Endothelial cell of hepatic sinusoid (primary cell): ENCODE results near the gene EFHD1.

Source experiments
- in situ Hi-C: cut with HindIII; loops from 2 replicates; pipeline ENCODE4 v1.10.0; 2017; ENCODE audit warnings: low sequenced_read_pairs

EFHD1 gene

GRCh38 chr2:232633413-232634205 is at the start of gene EFHD1:
EFHD1 (plus strand) TSS chr2:232633604; CDS start chr2:232633705, 101 bp downstream.
- in situ Hi-C loops = no loop called here

GRCh38 chr2:232584238-232584637 is 49.2 kb upstream of the EFHD1 start:
- in situ Hi-C loops = loop anchor here (5.0 kb wide), 1 partner anchor 42 kb away; no protein-coding TSS in a partner anchor

GRCh38 chr2:232586943-232587505 is 46.4 kb upstream of the EFHD1 start:
- in situ Hi-C loops = no loop called here

GRCh38 chr2:232587512-232587911 is 45.9 kb upstream of the EFHD1 start:
- in situ Hi-C loops = no loop called here

- in situ Hi-C loops = no loop called here
Observed at GRCh38 chr2:232588031-232588430, 45.4 kb upstream of the EFHD1 start.

GRCh38 chr2:232588680-232589585 is 44.5 kb upstream of the EFHD1 start:
- in situ Hi-C loops = no loop called here

- in situ Hi-C loops = no loop called here
Observed at GRCh38 chr2:232592772-232593395, 40.5 kb upstream of the EFHD1 start.

- in situ Hi-C loops = no loop called here
Observed at GRCh38 chr2:232593982-232594381, 39.4 kb upstream of the EFHD1 start.

- in situ Hi-C loops = no loop called here
Observed at GRCh38 chr2:232597362-232598079, 35.9 kb upstream of the EFHD1 start.

GRCh38 chr2:232598293-232598692 is 35.1 kb upstream of the EFHD1 start:
- in situ Hi-C loops = no loop called here

- in situ Hi-C loops = no loop called here
Observed at GRCh38 chr2:232600053-232600773, 33.2 kb upstream of the EFHD1 start.

- in situ Hi-C loops = no loop called here
Observed at GRCh38 chr2:232603283-232603682, 30.1 kb upstream of the EFHD1 start.

- in situ Hi-C loops = no loop called here
Observed at GRCh38 chr2:232604535-232604934, 28.9 kb upstream of the EFHD1 start.

- in situ Hi-C loops = no loop called here
Observed at GRCh38 chr2:232607011-232607410, 26.4 kb upstream of the EFHD1 start.

- in situ Hi-C loops = no loop called here
Observed at GRCh38 chr2:232609607-232610006, 23.8 kb upstream of the EFHD1 start.

GRCh38 chr2:232610081-232610480 is 23.3 kb upstream of the EFHD1 start:
- in situ Hi-C loops = no loop called here

- in situ Hi-C loops = no loop called here
Observed at GRCh38 chr2:232611061-232611460, 22.3 kb upstream of the EFHD1 start.

GRCh38 chr2:232611559-232612218 is 21.7 kb upstream of the EFHD1 start:
- in situ Hi-C loops = no loop called here

- in situ Hi-C loops = no loop called here
Observed at GRCh38 chr2:232613538-232614134, 19.8 kb upstream of the EFHD1 start.
